H9 (cell line): ENCODE measurements around the gene MTLN. TPM values are rescaled to one million over a fixed set of nuclear protein-coding genes. Genes with fewer than 3 reads are reported as not detected.
"Not testable (repeated sequence)": the region's sequence is repeated elsewhere in the genome, so short reads cannot be mapped to it uniquely, and the experiment has no call there.

Source experiments
- DNase-seq: peaks from one replicate; pipeline ENCODE4 v3.0.0-alpha.2; 2017
- H2AFZ ChIP-seq: one replicate; pipeline ENCODE4 v1.6.1; 2013; ENCODE audit warnings: mild to moderate bottlenecking, low read length, control low read depth, moderate library complexity
- H2AK5ac ChIP-seq: 2 replicates; pipeline ENCODE4 v1.6.1; 2013; ENCODE audit warnings: low read length, control low read depth, mixed read lengths; ENCODE audit not compliant: insufficient read length
- H2BK120ac ChIP-seq: one replicate; pipeline ENCODE4 v1.6.1; 2013; ENCODE audit warnings: low read depth, mild to moderate bottlenecking, low read length, control low read depth, inconsistent platforms; ENCODE audit not compliant: poor library complexity, severe bottlenecking
- H2BK12ac ChIP-seq: 2 replicates; pipeline ENCODE4 v1.6.1; 2013; ENCODE audit warnings: low read length, control low read depth, mixed read lengths, low read depth; ENCODE audit not compliant: insufficient read length
- H2BK15ac ChIP-seq: 2 replicates; pipeline ENCODE4 v1.6.1; 2013; ENCODE audit warnings: low read depth, low read length, control low read depth
- H2BK20ac ChIP-seq: one replicate; pipeline ENCODE4 v1.6.1; 2013; ENCODE audit warnings: low read depth, mild to moderate bottlenecking, low read length, control low read depth, inconsistent platforms; ENCODE audit not compliant: poor library complexity, severe bottlenecking
- H2BK5ac ChIP-seq: 2 replicates; pipeline ENCODE4 v1.6.1; 2013; ENCODE audit warnings: low read length, control low read depth, mixed read lengths; ENCODE audit not compliant: insufficient read length
- H3K14ac ChIP-seq: 2 replicates; pipeline ENCODE4 v1.6.1; 2013; ENCODE audit warnings: low read length, control low read depth; ENCODE audit not compliant: insufficient read depth
- H3K18ac ChIP-seq: 2 replicates; pipeline ENCODE4 v1.6.1; 2013; ENCODE audit warnings: low read depth, mild to moderate bottlenecking, mixed read lengths, low read length, control low read depth; ENCODE audit not compliant: insufficient read length
- H3K23ac ChIP-seq: 2 replicates; pipeline ENCODE4 v1.6.1; 2013; ENCODE audit warnings: low read length, control low read depth, mixed read lengths, low read depth; ENCODE audit not compliant: insufficient read length
- H3K23me2 ChIP-seq: 2 replicates; pipeline ENCODE4 v1.6.1; 2013; ENCODE audit warnings: low read depth, mild to moderate bottlenecking, mixed read lengths, low read length, control low read depth; ENCODE audit not compliant: insufficient read length, poor library complexity, severe bottlenecking
- H3K27ac ChIP-seq: 2 replicates; pipeline ENCODE4 v1.5.1; 2013; ENCODE audit warnings: low read length, control low read depth, mixed read lengths, low read depth; ENCODE audit not compliant: insufficient read length
- H3K27me3 ChIP-seq: 2 replicates; pipeline ENCODE4 v1.6.1; 2013; ENCODE audit warnings: low read length, control low read depth, inconsistent platforms; ENCODE audit not compliant: insufficient read depth
- H3K4ac ChIP-seq: 2 replicates; pipeline ENCODE4 v1.6.1; 2013; ENCODE audit warnings: low read depth, mild to moderate bottlenecking, control low read depth, inconsistent platforms, low read length, moderate library complexity
- H3K4me1 ChIP-seq: 2 replicates; pipeline ENCODE4 v1.6.1; 2013; ENCODE audit warnings: low read length, control low read depth, inconsistent platforms; ENCODE audit not compliant: insufficient read depth
- H3K4me2 ChIP-seq: 2 replicates; pipeline ENCODE4 v1.6.1; 2013; ENCODE audit warnings: low read length, control low read depth, mixed read lengths; ENCODE audit not compliant: insufficient read length, insufficient read depth
- H3K56ac ChIP-seq: 2 replicates; pipeline ENCODE4 v1.6.1; 2013; ENCODE audit warnings: low read depth, mild to moderate bottlenecking, mixed read lengths, low read length, control low read depth; ENCODE audit not compliant: insufficient read length
- H3K79me1 ChIP-seq: 2 replicates; pipeline ENCODE4 v1.6.1; 2013; ENCODE audit warnings: low read depth, mild to moderate bottlenecking, moderate library complexity, low read length, control low read depth, inconsistent platforms; ENCODE audit not compliant: insufficient read depth, poor library complexity, severe bottlenecking
- H3K79me2 ChIP-seq: 2 replicates; pipeline ENCODE4 v1.6.1; 2013; ENCODE audit warnings: low read length, control low read depth, inconsistent platforms; ENCODE audit not compliant: insufficient read depth
- H3K9ac ChIP-seq: 2 replicates; pipeline ENCODE4 v1.6.1; 2013; ENCODE audit warnings: low read length, control low read depth, mixed read lengths; ENCODE audit not compliant: insufficient read length; ENCODE audit errors: extremely low read depth
- H3K9me3 ChIP-seq: one replicate; pipeline ENCODE4 v1.6.1; 2013; ENCODE audit warnings: low read depth, low read length, inconsistent platforms; ENCODE audit not compliant: control insufficient read depth
- H3T11ph ChIP-seq: one replicate; pipeline ENCODE4 v1.6.1; 2013; ENCODE audit warnings: mild to moderate bottlenecking, low read length, control low read depth, inconsistent platforms
- H4K20me1 ChIP-seq: one replicate; pipeline ENCODE4 v1.6.1; 2013; ENCODE audit not compliant: control insufficient read depth, insufficient read length, insufficient read depth
- H4K5ac ChIP-seq: 2 replicates; pipeline ENCODE4 v1.6.1; 2013; ENCODE audit warnings: low read depth, mild to moderate bottlenecking, mixed read lengths, low read length, control low read depth; ENCODE audit not compliant: insufficient read length
- H4K8ac ChIP-seq: replicated peaks from 2 replicates; pipeline ENCODE4 v1.6.1; 2013; ENCODE audit warnings: low read length, control low read depth, mixed read lengths, low read depth; ENCODE audit not compliant: insufficient read length
- H4K91ac ChIP-seq: 2 replicates; pipeline ENCODE4 v1.6.1; 2013; ENCODE audit warnings: low read depth, mild to moderate bottlenecking, moderate library complexity, mixed read lengths, low read length, control low read depth; ENCODE audit not compliant: insufficient read length
- H3K27ac Mint-ChIP-seq, 3 experiments: 2 replicates in 2 of 3; 3 replicates in 1 of 3; pipeline ENCODE4 v1.8.0; 2020 to 2021; ENCODE audit warnings: mixed read lengths in 3 of 3, mild to moderate bottlenecking in 1 of 3, moderate library complexity in 1 of 3
- H3K27me3 Mint-ChIP-seq: 2 replicates; pipeline ENCODE4 v1.8.0; 2021; ENCODE audit warnings: low read depth, mild to moderate bottlenecking, moderate library complexity, mixed read lengths
- H3K36me3 Mint-ChIP-seq, 3 experiments: 2 replicates in 2 of 3; 3 replicates in 1 of 3; pipeline ENCODE4 v1.8.0; 2020 to 2021; ENCODE audit warnings: low read depth in 3 of 3, mixed read lengths in 3 of 3; ENCODE audit not compliant: insufficient read depth in 1 of 3
- H3K4me1 Mint-ChIP-seq, 2 experiments: 2 replicates each; pipeline ENCODE4 v1.8.0; 2020; ENCODE audit warnings: mixed read lengths in 2 of 2
- H3K4me3 Mint-ChIP-seq, 2 experiments: 2 replicates in 1 of 2; 3 replicates in 1 of 2; pipeline ENCODE4 v1.8.0; 2020 to 2021; ENCODE audit warnings: mild to moderate bottlenecking in 2 of 2, mixed read lengths in 2 of 2, moderate library complexity in 1 of 2
- H3K9me3 Mint-ChIP-seq, 2 experiments: 2 replicates in 1 of 2; 3 replicates in 1 of 2; pipeline ENCODE4 v1.8.0; 2020; ENCODE audit warnings: mild to moderate bottlenecking in 2 of 2, mixed read lengths in 2 of 2, moderate library complexity in 1 of 2
- WGBS: extraction: QIAGEN DNeasy Blood & Tissue Kit; methylation state at CpG from one replicate; pipeline ENCODE4 v1.1.7; 2013; ENCODE audit warnings: missing lambda C conversion rate, low lambda C conversion rate, mixed read lengths; ENCODE audit not compliant: insufficient read length; ENCODE audit errors: extremely low coverage; 5-methylcytosine and 5-hydroxymethylcytosine counted together
- total RNA-seq: library from RNA; stranded (reverse); gene quantifications from 2 replicates; pipeline ENCODE4 v1.2.1, GENCODE V29; 2021
- TF ChIP-seq, protein P1 (sequence below): fragments of 200-600 bp; sonication (generic); conservative IDR thresholded peaks from 3 replicates; pipeline ENCODE4 v1.8.0; 2021; ENCODE audit warnings: antibody characterized with exemption, mild to moderate bottlenecking

Gene MTLN
- total RNA-seq, 1 experiment from 2014 or later, result 16.3 TPM

DNA sequence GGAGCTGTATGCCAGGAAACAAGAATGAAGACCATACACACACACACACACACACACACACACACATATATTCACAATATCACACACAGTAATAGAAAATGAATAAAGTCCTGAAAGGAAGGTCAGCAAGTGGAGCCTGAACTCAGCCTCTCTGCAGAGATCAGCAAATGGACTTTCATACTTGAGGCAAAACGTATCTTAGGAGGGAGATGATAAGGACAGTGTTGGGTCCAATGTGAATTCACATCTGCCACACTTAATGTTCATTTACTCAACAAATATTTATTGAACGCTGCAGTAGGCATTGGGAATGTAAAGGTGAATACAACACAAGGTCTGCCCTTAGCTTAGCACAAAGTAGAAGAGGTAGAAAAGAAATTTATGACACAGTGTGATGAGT lies 2.7 kb upstream of the MTLN start:
- Mint-ChIP-seq H3K27me3 (peaks cover 19% of the 10 kb centered on the region), H3K36me3 (peaks cover 12 to 26% (median 13%) of the 10 kb centered on the region in 3 experiments), H3K9me3 (peaks cover 35 to 49% of the 10 kb centered on the region in 2 experiments), H3K4me3 (no peak overlapping the region), H3K4me1 (no peaks in the 10 kb centered on the region), H3K27ac (no peak overlapping the region)
- TF ChIP-seq, protein P1, sequence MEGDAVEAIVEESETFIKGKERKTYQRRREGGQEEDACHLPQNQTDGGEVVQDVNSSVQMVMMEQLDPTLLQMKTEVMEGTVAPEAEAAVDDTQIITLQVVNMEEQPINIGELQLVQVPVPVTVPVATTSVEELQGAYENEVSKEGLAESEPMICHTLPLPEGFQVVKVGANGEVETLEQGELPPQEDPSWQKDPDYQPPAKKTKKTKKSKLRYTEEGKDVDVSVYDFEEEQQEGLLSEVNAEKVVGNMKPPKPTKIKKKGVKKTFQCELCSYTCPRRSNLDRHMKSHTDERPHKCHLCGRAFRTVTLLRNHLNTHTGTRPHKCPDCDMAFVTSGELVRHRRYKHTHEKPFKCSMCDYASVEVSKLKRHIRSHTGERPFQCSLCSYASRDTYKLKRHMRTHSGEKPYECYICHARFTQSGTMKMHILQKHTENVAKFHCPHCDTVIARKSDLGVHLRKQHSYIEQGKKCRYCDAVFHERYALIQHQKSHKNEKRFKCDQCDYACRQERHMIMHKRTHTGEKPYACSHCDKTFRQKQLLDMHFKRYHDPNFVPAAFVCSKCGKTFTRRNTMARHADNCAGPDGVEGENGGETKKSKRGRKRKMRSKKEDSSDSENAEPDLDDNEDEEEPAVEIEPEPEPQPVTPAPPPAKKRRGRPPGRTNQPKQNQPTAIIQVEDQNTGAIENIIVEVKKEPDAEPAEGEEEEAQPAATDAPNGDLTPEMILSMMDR, result no peak
- no peaks in the 10 kb centered on the region for H3K79me1 ChIP-seq
- no peak overlapping the region for H3K56ac ChIP-seq
- H3K79me2 ChIP-seq, result no peaks in the 10 kb centered on the region
- H3K9me3 ChIP-seq, result peaks cover 14% of the 10 kb centered on the region
- H3K27me3 ChIP-seq, result no peaks in the 10 kb centered on the region
- no peak overlapping the region for H4K5ac ChIP-seq
- H3K23me2 ChIP-seq, result no peaks in the 10 kb centered on the region
- no peak overlapping the region for H2BK15ac ChIP-seq
- H2BK120ac ChIP-seq, result no peak overlapping the region
- no peak overlapping the region for H3K18ac ChIP-seq
- WGBS, result no CpG with 5 or more reads among the region's 2 CpGs
- no peak for DNase-seq
- H2AK5ac ChIP-seq, result no peak overlapping the region
- H2BK20ac ChIP-seq, result no peak overlapping the region
- no peak overlapping the region for H2AFZ ChIP-seq
- H2BK5ac ChIP-seq, result no peak overlapping the region
- H4K20me1 ChIP-seq, result no peaks in the 10 kb centered on the region
- no peak overlapping the region for H3K23ac ChIP-seq
- no peak overlapping the region for H4K8ac ChIP-seq
- H3K9ac ChIP-seq, result no peak overlapping the region
- no peak overlapping the region for H3K4ac ChIP-seq
- no peak overlapping the region for H4K91ac ChIP-seq
- H3T11ph ChIP-seq, result no peak overlapping the region
- H3K14ac ChIP-seq, result no peak overlapping the region
- H3K27ac ChIP-seq, result no peak overlapping the region
- H3K4me1 ChIP-seq, result no peaks in the 10 kb centered on the region
- no peak overlapping the region for H2BK12ac ChIP-seq
- H3K4me2 ChIP-seq, result no peak overlapping the region

DNA sequence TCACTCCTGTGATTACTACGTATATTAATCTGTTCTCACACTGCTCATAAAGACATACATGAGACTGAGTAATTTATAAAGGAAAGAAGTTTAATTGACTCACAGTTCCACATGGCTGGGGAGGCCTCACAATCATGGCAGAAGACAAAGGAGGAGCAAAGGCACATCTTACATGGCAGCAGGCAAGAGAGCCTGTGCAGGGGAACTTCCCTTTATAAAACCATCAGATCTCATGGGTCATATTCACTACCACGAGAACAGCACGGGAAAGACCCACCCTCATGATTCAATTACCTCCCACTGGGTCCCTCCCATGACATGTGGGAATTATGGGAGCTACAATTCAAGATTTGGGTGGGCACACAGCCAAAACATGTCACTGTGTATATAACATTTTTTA lies 1.2 kb upstream of the MTLN start:
- not testable (repeated sequence) for H3K27ac Mint-ChIP-seq, H3K4me2 ChIP-seq, H3K79me1 ChIP-seq, H4K8ac ChIP-seq, H3K14ac ChIP-seq, H3K18ac ChIP-seq, H2AFZ ChIP-seq, H2BK20ac ChIP-seq, H3K9ac ChIP-seq, H3K79me2 ChIP-seq, H3T11ph ChIP-seq, H3K4me1 Mint-ChIP-seq, H3K27me3 ChIP-seq, H2BK120ac ChIP-seq, H2BK15ac ChIP-seq, H2BK5ac ChIP-seq, H2AK5ac ChIP-seq, H4K20me1 ChIP-seq, H4K91ac ChIP-seq, H2BK12ac ChIP-seq, H4K5ac ChIP-seq, H3K4me1 ChIP-seq, H3K4me3 Mint-ChIP-seq, H3K23me2 ChIP-seq, H3K56ac ChIP-seq, H3K23ac ChIP-seq, H3K4ac ChIP-seq, DNase-seq, H3K27ac ChIP-seq
- H3K27me3 Mint-ChIP-seq, result peaks cover 16% of the 10 kb centered on the region
- WGBS, result no CpG with 5 or more reads among the region's 3 CpGs
- peaks cover 14% of the 10 kb centered on the region for H3K9me3 ChIP-seq
- H3K36me3 Mint-ChIP-seq, result peaks cover 5 to 15% (median 10%) of the 10 kb centered on the region in 3 experiments
- peaks cover 23 to 36% of the 10 kb centered on the region in 2 experiments for H3K9me3 Mint-ChIP-seq
